ENCODE results near the gene DOCK7.
"Not testable (repeated sequence)": the region's sequence is repeated elsewhere in the genome, so short reads cannot be mapped to it uniquely, and the experiment has no call there.

The DOCK7 gene

DNA sequence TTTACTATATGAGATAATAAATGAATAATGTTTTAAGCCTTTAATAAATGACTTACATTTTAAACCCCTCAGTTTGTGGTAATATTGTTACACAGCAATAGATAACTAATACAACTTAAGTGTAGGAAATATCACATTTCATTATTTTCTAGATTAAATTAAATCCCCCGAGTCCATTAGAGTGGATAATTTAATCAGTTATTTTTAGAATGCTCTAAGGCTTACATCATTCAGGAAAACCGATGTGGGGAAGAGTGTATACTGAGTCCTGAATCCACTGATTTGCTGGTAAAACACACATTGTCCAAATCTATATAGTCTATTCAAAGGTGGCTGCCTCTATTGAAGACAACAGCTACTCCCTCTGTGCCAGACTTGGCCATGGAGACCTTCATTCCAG lies 35.7 kb upstream of the DOCK7 start:
- Histone ChIP-seq H2BK120ac (ENCODE audit: low read depth, low read length) (no peak overlapping the region), H3K27ac (ENCODE audit: low read length, poor library complexity, severe bottlenecking) (no peak overlapping the region), H3K14ac (ENCODE audit: low read length in 2 of 2) (no peak overlapping the region), H3K23ac (ENCODE audit: low read length in 2 of 2) (no peak overlapping the region), H4K91ac (ENCODE audit: low read length) (no peak overlapping the region), H3K9me3 (ENCODE audit: control insufficient read depth, low read length) (no peaks in the 10 kb centered on the region), H3K4me1 (ENCODE audit: control insufficient read depth, insufficient read depth, low read depth, low read length) (no peaks in the 10 kb centered on the region), H2BK15ac (ENCODE audit: low read depth, poor library complexity, severe bottlenecking) (no peak overlapping the region), H2AFZ (ENCODE audit: low read depth, low read length) (no peak overlapping the region), H2BK5ac (ENCODE audit: low read depth, low read length, poor library complexity, severe bottlenecking) (no peak overlapping the region), H2AK5ac (ENCODE audit: low read length, severe bottlenecking) (no peak overlapping the region), H2BK12ac (ENCODE audit: low read length in 2 of 2) (no peak overlapping the region), H3K27me3 (ENCODE audit: control insufficient read depth in 1 of 2, insufficient read depth in 1 of 2, low read length in 2 of 2) (no peaks in the 10 kb centered on the region), H3K79me1 (replicated peaks; ENCODE audit: low read length, poor library complexity, severe bottlenecking) (no peaks in the 10 kb centered on the region), H4K8ac (ENCODE audit: low read length) (no peak overlapping the region), H3K4ac (ENCODE audit: low read depth in 1 of 2, low read length in 2 of 2) (no peak overlapping the region), H3K18ac (ENCODE audit: low read depth in 1 of 2, low read length in 2 of 2) (no peak overlapping the region), H3K4me3 (ENCODE audit: insufficient read depth in 1 of 2, low read depth in 1 of 2, low read length in 2 of 2) (peak overlapping the region in 1 of 2 experiments; percentile 71), H3K4me2 (ENCODE audit: low read length, poor library complexity, severe bottlenecking) (no peak overlapping the region), H3K9ac (ENCODE audit: low read length) (peak overlapping the region; percentile 88), H3K36me3 (ENCODE audit: control insufficient read depth in 1 of 2, insufficient read depth in 2 of 2, low read depth in 1 of 2, low read length in 2 of 2) (no peaks in the 10 kb centered on the region)
- 88% methylated on average over 1 of the region's 2 CpGs for WGBS
- DNase-seq, result no peak

DNA sequence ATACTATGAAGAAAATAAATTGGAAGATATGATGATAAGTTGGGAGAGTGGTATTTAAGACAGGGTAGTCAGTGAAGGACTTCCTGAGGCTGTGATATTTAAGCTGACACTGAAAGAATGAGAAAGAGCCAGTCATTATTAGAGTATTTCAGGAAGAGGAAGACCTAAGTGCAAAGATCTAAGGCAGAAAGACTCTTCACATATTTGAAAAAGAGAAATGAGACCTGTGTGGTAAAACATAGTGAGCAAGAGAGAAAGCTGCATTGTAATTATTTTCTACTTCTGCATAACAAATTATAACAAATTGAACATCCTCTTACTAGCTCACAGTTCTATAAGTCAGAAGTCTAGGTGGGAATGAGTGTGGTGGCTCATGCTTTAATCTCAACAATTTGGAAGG lies 34.6 kb upstream of the DOCK7 start:
- H3K4me1 ChIP-seq (ENCODE audit: control insufficient read depth, insufficient read depth, low read depth, low read length), result no peaks in the 10 kb centered on the region
- no peak overlapping the region for H4K8ac ChIP-seq (ENCODE audit: low read length)
- no peak overlapping the region for H3K18ac ChIP-seq (ENCODE audit: low read depth in 1 of 2, low read length in 2 of 2)
- no peak overlapping the region for H3K4me3 ChIP-seq (ENCODE audit: insufficient read depth in 1 of 2, low read depth in 1 of 2, low read length in 2 of 2)
- no peak overlapping the region for H3K14ac ChIP-seq (ENCODE audit: low read length in 2 of 2)
- H2AFZ ChIP-seq (ENCODE audit: low read depth, low read length), result no peak overlapping the region
- H3K27ac ChIP-seq (ENCODE audit: low read length, poor library complexity, severe bottlenecking), result no peak overlapping the region
- no peak overlapping the region for H3K4ac ChIP-seq (ENCODE audit: low read depth in 1 of 2, low read length in 2 of 2)
- no peaks in the 10 kb centered on the region for H3K9me3 ChIP-seq (ENCODE audit: control insufficient read depth, low read length)
- no peak overlapping the region for H2BK12ac ChIP-seq (ENCODE audit: low read length in 2 of 2)
- H4K91ac ChIP-seq (ENCODE audit: low read length), result no peak overlapping the region
- H3K4me2 ChIP-seq (ENCODE audit: low read length, poor library complexity, severe bottlenecking), result no peak overlapping the region
- no peak overlapping the region for H2AK5ac ChIP-seq (ENCODE audit: low read length, severe bottlenecking)
- H3K79me1 ChIP-seq (replicated peaks; ENCODE audit: low read length, poor library complexity, severe bottlenecking), result no peaks in the 10 kb centered on the region
- H3K36me3 ChIP-seq (ENCODE audit: control insufficient read depth in 1 of 2, insufficient read depth in 2 of 2, low read depth in 1 of 2, low read length in 2 of 2), result no peaks in the 10 kb centered on the region
- no peak for DNase-seq
- H2BK120ac ChIP-seq (ENCODE audit: low read depth, low read length), result no peak overlapping the region
- no peaks in the 10 kb centered on the region for H3K27me3 ChIP-seq (ENCODE audit: control insufficient read depth in 1 of 2, insufficient read depth in 1 of 2, low read length in 2 of 2)
- no peak overlapping the region for H3K9ac ChIP-seq (ENCODE audit: low read length)
- H3K23ac ChIP-seq (ENCODE audit: low read length in 2 of 2), result no peak overlapping the region
- no peak overlapping the region for H2BK15ac ChIP-seq (ENCODE audit: low read depth, poor library complexity, severe bottlenecking)
- H2BK5ac ChIP-seq (ENCODE audit: low read depth, low read length, poor library complexity, severe bottlenecking), result no peak overlapping the region

DNA sequence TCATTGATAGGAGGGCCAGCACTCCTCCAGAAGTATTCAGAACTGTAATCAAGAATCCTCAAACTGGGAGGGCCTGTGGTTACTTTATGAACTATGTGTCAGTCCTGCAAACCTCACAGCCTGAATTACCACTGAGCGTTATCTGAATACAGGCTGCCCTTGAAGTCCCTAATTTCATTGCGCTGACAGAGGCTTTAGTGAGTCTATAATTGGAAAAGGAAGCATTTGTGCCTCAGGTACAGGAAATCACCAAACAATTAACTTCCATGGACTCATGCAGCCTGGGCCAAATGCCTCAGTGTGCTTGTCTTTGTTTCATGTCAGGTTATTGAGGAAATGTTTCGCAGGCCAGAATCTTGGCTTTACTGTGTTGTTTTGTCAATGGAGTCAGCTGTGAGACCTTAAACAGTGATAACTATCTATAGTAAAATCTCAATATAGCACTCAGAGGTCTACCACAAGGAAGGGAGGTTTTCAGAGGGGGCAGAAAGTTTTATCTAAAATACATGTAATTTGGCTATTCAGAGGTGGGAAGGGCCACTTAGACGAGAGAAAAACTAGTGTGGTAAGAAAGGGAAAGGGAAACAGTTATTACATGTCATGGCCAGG lies 32.9 kb upstream of the DOCK7 start:
- no peak for DNase-seq

DNA sequence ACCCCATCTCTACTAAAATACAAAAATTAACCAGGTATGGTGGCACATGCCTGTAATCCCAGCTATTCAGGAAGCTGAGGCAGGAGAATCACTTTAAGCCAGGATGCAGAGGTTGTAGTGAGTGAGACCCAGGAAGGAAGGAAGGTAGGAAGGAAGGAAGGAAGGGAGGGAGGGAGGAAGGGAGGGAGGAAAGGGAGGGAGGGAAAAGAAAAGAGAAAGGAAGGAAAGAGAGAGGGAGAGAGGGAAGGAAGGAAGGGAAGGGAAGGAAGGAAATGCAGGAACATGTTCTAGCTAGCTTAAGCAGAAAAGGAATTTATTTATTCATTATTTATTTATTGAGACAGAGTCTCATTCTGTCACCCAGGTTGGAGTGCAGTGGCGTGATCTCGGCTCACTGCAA lies 30.2 kb upstream of the DOCK7 start:
- not testable (repeated sequence) for H3K9me3 ChIP-seq (ENCODE audit: control insufficient read depth, low read length); H2AK5ac ChIP-seq (ENCODE audit: low read length, severe bottlenecking); H2AFZ ChIP-seq (ENCODE audit: low read depth, low read length); H2BK120ac ChIP-seq (ENCODE audit: low read depth, low read length); H2BK12ac ChIP-seq (ENCODE audit: low read length in 2 of 2); H3K14ac ChIP-seq (ENCODE audit: low read length in 2 of 2); H3K18ac ChIP-seq (ENCODE audit: low read depth in 1 of 2, low read length in 2 of 2); H2BK15ac ChIP-seq (ENCODE audit: low read depth, poor library complexity, severe bottlenecking); H3K4ac ChIP-seq (ENCODE audit: low read depth in 1 of 2, low read length in 2 of 2); H3K79me1 ChIP-seq (replicated peaks; ENCODE audit: low read length, poor library complexity, severe bottlenecking); H3K27me3 ChIP-seq (ENCODE audit: control insufficient read depth in 1 of 2, insufficient read depth in 1 of 2, low read length in 2 of 2); DNase-seq; H4K91ac ChIP-seq (ENCODE audit: low read length); H3K4me3 ChIP-seq (ENCODE audit: insufficient read depth in 1 of 2, low read depth in 1 of 2, low read length in 2 of 2); H3K9ac ChIP-seq (ENCODE audit: low read length); H3K36me3 ChIP-seq (ENCODE audit: control insufficient read depth in 1 of 2, insufficient read depth in 2 of 2, low read depth in 1 of 2, low read length in 2 of 2); H3K27ac ChIP-seq (ENCODE audit: low read length, poor library complexity, severe bottlenecking); H3K4me1 ChIP-seq (ENCODE audit: control insufficient read depth, insufficient read depth, low read depth, low read length); H3K4me2 ChIP-seq (ENCODE audit: low read length, poor library complexity, severe bottlenecking); H2BK5ac ChIP-seq (ENCODE audit: low read depth, low read length, poor library complexity, severe bottlenecking); H4K8ac ChIP-seq (ENCODE audit: low read length); H3K23ac ChIP-seq (ENCODE audit: low read length in 2 of 2)
- WGBS, result 100% methylated on average over 2 of the region's 2 CpGs

More for the DNA sequence above, 32.9 kb upstream of the DOCK7 start:
- no peak overlapping the region for H2AK5ac ChIP-seq (ENCODE audit: low read length, severe bottlenecking)
- no peak overlapping the region for H2BK15ac ChIP-seq (ENCODE audit: low read depth, poor library complexity, severe bottlenecking)
- H2AFZ ChIP-seq (ENCODE audit: low read depth, low read length), result no peak overlapping the region
- WGBS, result 68% methylated on average over 3 of the region's 4 CpGs
- no peak overlapping the region for H3K27ac ChIP-seq (ENCODE audit: low read length, poor library complexity, severe bottlenecking)
- no peaks in the 10 kb centered on the region for H3K4me1 ChIP-seq (ENCODE audit: control insufficient read depth, insufficient read depth, low read depth, low read length)
- H4K8ac ChIP-seq (ENCODE audit: low read length), result no peak overlapping the region
- no peak overlapping the region for H2BK120ac ChIP-seq (ENCODE audit: low read depth, low read length)
- H3K4me2 ChIP-seq (ENCODE audit: low read length, poor library complexity, severe bottlenecking), result no peak overlapping the region
- no peak overlapping the region for H3K23ac ChIP-seq (ENCODE audit: low read length in 2 of 2)
- no peak overlapping the region for H3K4ac ChIP-seq (ENCODE audit: low read depth in 1 of 2, low read length in 2 of 2)
- no peaks in the 10 kb centered on the region for H3K79me1 ChIP-seq (replicated peaks; ENCODE audit: low read length, poor library complexity, severe bottlenecking)
- no peak overlapping the region for H4K91ac ChIP-seq (ENCODE audit: low read length)
- no peak overlapping the region for H3K18ac ChIP-seq (ENCODE audit: low read depth in 1 of 2, low read length in 2 of 2)
- no peak overlapping the region for H3K9ac ChIP-seq (ENCODE audit: low read length)
- H3K4me3 ChIP-seq (ENCODE audit: insufficient read depth in 1 of 2, low read depth in 1 of 2, low read length in 2 of 2), result no peak overlapping the region
- H2BK12ac ChIP-seq (ENCODE audit: low read length in 2 of 2), result no peak overlapping the region
- no peaks in the 10 kb centered on the region for H3K36me3 ChIP-seq (ENCODE audit: control insufficient read depth in 1 of 2, insufficient read depth in 2 of 2, low read depth in 1 of 2, low read length in 2 of 2)
- H2BK5ac ChIP-seq (ENCODE audit: low read depth, low read length, poor library complexity, severe bottlenecking), result no peak overlapping the region
- no peak overlapping the region for H3K14ac ChIP-seq (ENCODE audit: low read length in 2 of 2)
- no peaks in the 10 kb centered on the region for H3K9me3 ChIP-seq (ENCODE audit: control insufficient read depth, low read length)
- no peaks in the 10 kb centered on the region for H3K27me3 ChIP-seq (ENCODE audit: control insufficient read depth in 1 of 2, insufficient read depth in 1 of 2, low read length in 2 of 2)

Data from mesenchymal stem cell (in vitro differentiated cells and primary cell).